Endothelial cell of hepatic sinusoid (primary cell): ENCODE data around the gene EML4.
"Not testable (repeated sequence)": the region's sequence is repeated elsewhere in the genome, so short reads cannot be mapped to it uniquely, and the experiment has no call there.

Experiments
- in situ Hi-C: cut with HindIII; loops from 2 replicates; pipeline ENCODE4 v1.10.0; 2017; ENCODE audit warnings: low sequenced_read_pairs

Gene EML4

DNA sequence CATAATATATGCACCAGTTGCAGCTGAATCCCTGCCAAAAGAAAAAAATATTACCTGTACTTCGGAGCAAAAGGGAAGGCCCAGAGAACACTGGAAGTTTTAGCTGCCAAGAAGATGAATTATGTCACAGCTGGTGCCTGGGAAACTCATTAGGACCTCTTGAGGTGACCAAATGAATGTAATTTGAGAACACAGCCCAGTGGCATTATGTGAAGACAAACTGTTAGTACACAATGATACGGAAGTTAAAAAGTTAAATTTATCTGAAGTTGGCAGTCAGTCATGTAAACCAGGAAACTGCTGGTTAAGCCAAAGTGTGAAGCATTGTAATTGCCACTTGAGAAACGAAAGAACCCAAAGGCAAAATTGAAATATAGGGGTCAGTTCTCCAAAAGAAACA, 80.7 kb downstream of the EML4 start:
- in situ Hi-C loops = no loop called here

- in situ Hi-C loops = no loop called here
Observed at GRCh38 chr2:42250925-42251324, 81.8 kb downstream of the EML4 start.

DNA sequence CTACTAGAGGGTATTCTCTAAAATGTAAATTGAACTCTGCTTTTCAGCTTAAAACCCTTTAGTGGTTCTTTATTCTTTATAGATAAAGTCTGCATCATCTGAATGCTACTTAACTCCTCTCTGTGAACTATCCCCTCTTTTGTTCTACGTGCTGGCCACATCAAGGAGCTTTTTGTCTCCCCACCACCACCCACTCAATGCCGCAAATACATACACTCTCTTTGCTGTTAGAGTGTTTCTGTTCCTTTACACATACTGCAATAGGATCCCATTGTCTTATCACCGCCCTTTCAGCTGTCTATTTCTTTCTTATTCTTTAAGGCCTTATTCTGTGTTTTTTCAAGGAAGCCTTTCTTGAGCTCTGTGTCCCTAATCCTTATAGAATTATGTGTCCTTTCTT, 83.3 kb downstream of the EML4 start:
- in situ Hi-C loops = no loop called here

GRCh38 chr2:42254186-42254895, 85.2 kb downstream of the EML4 start:
- in situ Hi-C loops = no loop called here

- in situ Hi-C loops = no loop called here
Observed at GRCh38 chr2:42256505-42256904, 87.4 kb downstream of the EML4 start.

- in situ Hi-C loops = no loop called here
Observed at GRCh38 chr2:42261518-42262195, 92.5 kb downstream of the EML4 start.

DNA sequence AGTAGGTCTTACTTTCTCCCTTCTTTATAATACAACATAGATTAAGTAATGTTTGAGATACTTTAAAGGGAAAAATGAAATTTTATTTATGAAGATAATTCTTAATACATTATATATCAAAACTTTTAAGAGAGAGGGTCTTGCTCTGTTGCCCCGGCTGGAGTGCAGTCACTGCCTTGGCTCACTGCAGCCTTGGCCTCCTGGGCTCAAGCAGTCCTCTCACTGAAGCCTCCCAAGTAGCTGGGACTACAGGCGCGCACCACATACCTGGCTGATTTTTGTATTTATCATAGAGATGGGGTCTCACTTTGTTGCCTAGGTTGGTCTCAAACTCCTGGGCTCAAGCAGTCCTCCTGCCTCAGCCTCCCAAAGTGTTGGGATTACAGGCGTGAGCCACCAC, 97.1 kb downstream of the EML4 start:
- in situ Hi-C loops = no loop called here

DNA sequence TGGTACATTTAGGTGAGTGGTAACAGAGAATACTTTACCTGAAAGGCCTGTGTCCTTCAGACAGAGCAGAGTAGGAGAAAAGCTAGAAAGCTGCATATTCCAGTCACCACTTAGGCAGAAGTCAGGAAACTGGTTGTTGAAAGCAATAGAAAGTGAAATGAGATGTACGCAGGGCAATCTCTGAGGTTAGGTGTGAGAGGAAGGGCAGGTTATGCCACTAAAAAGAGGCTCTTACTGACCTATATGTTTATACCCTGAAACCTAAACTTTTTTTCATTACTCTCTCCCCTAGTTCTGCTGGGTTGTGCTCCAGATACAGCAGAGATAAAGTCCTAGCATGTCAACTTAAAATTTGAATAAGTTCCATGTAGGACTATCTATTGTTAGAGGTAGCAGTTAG, 98.4 kb downstream of the EML4 start:
- in situ Hi-C loops = no loop called here

DNA sequence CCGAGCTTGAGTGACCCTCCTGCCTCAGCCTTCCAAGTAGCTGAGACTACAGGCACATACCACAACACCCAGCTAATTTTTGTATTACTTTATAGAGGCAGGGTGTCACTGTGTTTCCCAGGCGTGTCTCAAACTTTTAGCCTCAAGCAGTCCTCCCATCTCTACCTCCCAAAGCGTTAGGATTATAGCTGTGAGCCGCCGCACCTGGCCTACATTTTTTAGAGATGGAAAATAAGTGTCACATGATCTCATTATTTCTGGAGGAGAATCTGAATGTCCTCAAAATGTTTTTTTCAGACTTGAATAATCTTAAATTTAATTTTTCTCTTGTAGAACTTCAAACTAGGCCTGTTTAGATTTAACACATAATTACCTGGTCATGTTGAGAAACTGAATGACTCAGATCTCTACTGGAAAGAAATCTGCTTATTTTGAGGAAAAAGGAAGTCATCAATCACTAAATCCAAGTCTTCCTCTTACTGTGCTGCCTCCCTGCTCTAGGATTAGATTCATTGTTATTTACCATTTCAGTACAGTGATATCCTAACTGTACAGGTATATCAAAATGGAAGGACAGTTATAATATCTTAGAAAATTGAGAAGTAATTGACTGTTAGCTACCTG, 99.5 kb downstream of the EML4 start:
- in situ Hi-C loops = no loop called here

GRCh38 chr2:42270757-42271156, 101.6 kb downstream of the EML4 start:
- in situ Hi-C loops = no loop called here

GRCh38 chr2:42271246-42271645, 102.1 kb downstream of the EML4 start:
- in situ Hi-C loops = not testable (repeated sequence)

DNA sequence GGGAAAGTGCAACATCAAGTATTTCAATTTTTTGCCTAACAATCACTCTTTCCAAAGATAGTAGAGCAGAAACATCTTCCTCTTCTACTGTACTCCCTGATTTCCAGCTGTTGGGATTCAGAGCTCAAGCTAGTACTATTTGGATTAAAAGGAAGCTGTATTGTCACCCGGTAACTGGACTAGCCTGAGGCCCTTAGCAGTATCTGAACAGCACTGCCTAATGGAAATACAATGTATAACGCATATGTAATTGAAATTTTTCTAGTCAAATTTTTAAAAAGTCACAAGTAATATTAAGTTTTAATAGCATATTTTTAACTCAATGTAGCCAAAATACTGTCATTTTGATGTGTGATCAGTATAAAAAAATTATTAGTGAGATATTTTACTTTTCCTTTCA, 105.7 kb downstream of the EML4 start:
- in situ Hi-C loops = no loop called here

- in situ Hi-C loops = no loop called here
Observed at GRCh38 chr2:42281416-42282081, 112.4 kb downstream of the EML4 start.

- in situ Hi-C loops = no loop called here
Observed at GRCh38 chr2:42284019-42284418, 114.9 kb downstream of the EML4 start.

- in situ Hi-C loops = no loop called here
Observed at GRCh38 chr2:42286268-42286946, 117.3 kb downstream of the EML4 start.

- in situ Hi-C loops = no loop called here
Observed at GRCh38 chr2:42288811-42289210, 119.7 kb downstream of the EML4 start.

GRCh38 chr2:42289222-42289621, 120.1 kb downstream of the EML4 start:
- in situ Hi-C loops = no loop called here

- in situ Hi-C loops = no loop called here
Observed at GRCh38 chr2:42290005-42290404, 120.9 kb downstream of the EML4 start.

DNA sequence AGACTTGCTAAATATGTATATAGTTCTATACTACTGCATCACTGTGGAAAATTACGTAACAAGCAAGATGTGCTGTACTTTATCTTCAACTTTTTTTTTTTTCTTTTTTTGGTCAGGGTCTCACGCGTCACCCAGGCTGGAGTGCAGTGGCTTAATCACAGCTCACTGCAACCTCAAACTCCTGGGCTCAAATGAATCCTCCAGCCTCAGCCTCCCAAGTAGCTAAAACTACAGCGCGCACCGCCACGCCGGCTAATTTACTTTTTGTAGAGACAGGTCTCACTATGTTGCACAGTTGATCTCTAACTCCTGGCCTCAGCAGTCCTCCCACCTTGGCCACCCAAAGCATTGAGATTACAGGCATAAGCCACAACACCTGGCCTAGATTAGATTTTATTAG, 123.9 kb downstream of the EML4 start:
- in situ Hi-C loops = no loop called here

DNA sequence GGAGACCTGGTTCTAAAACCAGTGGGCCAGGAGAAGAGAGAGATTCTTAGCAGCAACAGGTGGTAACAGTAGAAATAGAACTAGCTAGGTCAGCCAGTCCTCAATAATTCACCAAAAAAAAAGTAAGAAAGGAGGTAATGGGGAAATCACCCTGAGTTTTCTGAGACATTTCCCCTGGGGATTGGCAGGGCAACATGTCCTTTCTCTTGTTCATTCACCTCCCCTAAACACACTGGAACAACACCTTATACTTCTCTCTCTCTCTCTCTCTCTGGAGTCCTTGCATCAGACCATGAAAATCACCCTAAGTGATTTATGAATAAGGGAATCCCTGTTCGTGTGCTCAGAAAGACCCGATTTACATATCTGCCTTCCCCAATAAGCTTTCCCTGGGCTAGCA, 127.1 kb downstream of the EML4 start:
- in situ Hi-C loops = no loop called here

DNA sequence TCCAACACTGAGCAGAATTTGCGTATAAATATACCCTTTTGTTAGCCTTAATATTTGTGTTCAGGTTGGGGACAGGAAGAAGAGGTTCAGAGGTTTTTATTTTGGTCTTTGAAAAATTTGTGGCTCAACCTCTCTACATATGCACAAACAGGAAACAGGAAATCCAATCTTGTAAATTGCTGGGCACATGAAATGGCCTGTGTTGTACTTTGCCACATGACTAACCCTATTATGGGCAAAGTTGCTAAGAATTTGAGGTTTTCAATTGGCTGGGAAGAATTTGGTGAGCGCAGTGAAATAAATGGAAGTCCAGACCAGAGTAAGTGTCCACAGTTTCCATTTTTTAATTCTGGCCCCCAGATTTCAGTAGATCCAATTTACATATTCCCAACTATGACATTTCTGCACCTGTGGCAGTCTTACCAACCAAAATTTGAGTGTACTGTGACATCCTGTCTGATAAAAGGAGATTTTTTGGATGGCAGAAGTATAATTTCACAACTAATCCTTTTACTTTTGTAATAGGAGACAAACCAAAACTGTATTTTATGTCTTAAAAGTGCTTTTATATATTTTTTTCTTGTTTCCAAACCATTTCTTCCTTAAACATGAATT, 128.3 kb downstream of the EML4 start:
- in situ Hi-C loops = no loop called here
